MCF 10A (cell line): ENCODE results near the gene HOXC11. TPM values are rescaled to one million over a fixed set of nuclear protein-coding genes. Genes with fewer than 3 reads are reported as not detected.

Source experiments
- BruUV-seq: library from RNA; stranded (reverse); fragments of 400-500 nt; replicated peaks from 2 replicates; lab custom pipeline; 2021; lab: Mats Ljungman, UMichigan
- CTCF ChIA-PET: fragments of 300-600 bp; sonication (Branson Sonifier 250); formaldehyde crosslinking; extraction: SDS; loops from one replicate; lab custom pipeline; 2021; ENCODE audit warnings: antibody characterized with exemption, inconsistent platforms; lab: Yijun Ruan, JAX
- POLR2A ChIA-PET: fragments of 300-600, 350-650 bp; sonication (Branson Sonifier 250); formaldehyde crosslinking; extraction: SDS; loops from one replicate; lab custom pipeline; 2020; ENCODE audit warnings: antibody characterized with exemption, inconsistent platforms; lab: Yijun Ruan, JAX
- DNase-seq: peaks from one replicate; pipeline ENCODE4 v3.0.0-alpha.2; 2018; ENCODE audit not compliant: unreplicated experiment
- H3K27ac Mint-ChIP-seq: one replicate; pipeline ENCODE4 v1.8.0; 2022; ENCODE audit warnings: mild to moderate bottlenecking, low read depth, mixed read lengths; ENCODE audit not compliant: unreplicated experiment
- H3K27me3 Mint-ChIP-seq: one replicate; pipeline ENCODE4 v1.8.0; 2022; ENCODE audit warnings: mixed read lengths; ENCODE audit not compliant: insufficient read depth, unreplicated experiment
- H3K36me3 Mint-ChIP-seq: one replicate; pipeline ENCODE4 v1.8.0; 2022; ENCODE audit warnings: mild to moderate bottlenecking, moderate library complexity, mixed read lengths; ENCODE audit not compliant: insufficient read depth, unreplicated experiment
- H3K4me1 Mint-ChIP-seq: one replicate; pipeline ENCODE4 v1.8.0; 2022; ENCODE audit warnings: mixed read lengths; ENCODE audit not compliant: insufficient read depth, unreplicated experiment
- H3K4me3 Mint-ChIP-seq: one replicate; pipeline ENCODE4 v1.8.0; 2022; ENCODE audit warnings: mild to moderate bottlenecking, moderate library complexity, mixed read lengths; ENCODE audit not compliant: unreplicated experiment
- H3K9me3 Mint-ChIP-seq: one replicate; pipeline ENCODE4 v1.8.0; 2022; ENCODE audit warnings: mixed read lengths; ENCODE audit not compliant: unreplicated experiment
- CTCF ChIP-seq: fragments of 200-600 bp; IDR thresholded peaks from one replicate; pipeline ENCODE4 v1.8.0; 2022; ENCODE audit warnings: antibody characterized with exemption, mild to moderate bottlenecking; ENCODE audit not compliant: unreplicated experiment
- intact Hi-C: fragments of 100-400 bp; cut with micrococcal nuclease; formaldehyde crosslinking; loops from 2 replicates; pipeline ENCODE4 v1.14.1; 2022
- total RNA-seq: library from RNA; stranded (reverse); gene quantifications from 2 replicates; pipeline ENCODE4 v1.2.3, GENCODE V29; 2022

Gene HOXC11
- total RNA-seq, 1 experiment from 2014 or later: 1.2 TPM

GRCh38 chr12:53980802-53981496, 8.0 kb downstream of the HOXC11 start:
- BruUV-seq: no TSS peak
- Mint-ChIP-seq H3K9me3 (no peaks in the 10 kb centered on the region), H3K27ac (peak overlapping the region; percentile 41), H3K27me3 (no peaks in the 10 kb centered on the region), H3K4me3 (no peak overlapping the region), H3K4me1 (no peaks in the 10 kb centered on the region), H3K36me3 (no peaks in the 10 kb centered on the region)
- DNase-seq: no peak
- intact Hi-C loops: loop anchor here (10.0 kb wide), 1 partner anchor 186 kb away; no protein-coding TSS in a partner anchor
- TF ChIP-seq CTCF: no peak
- ChIA-PET POLR2A (no interaction called here), CTCF (interaction anchor here (0.5 to 1.5 kb wide), 3 partner anchors 47 to 234 kb away, joined by 3 to 6 read pairs (median 5); no protein-coding TSS in a partner anchor)

- H3K27ac Mint-ChIP-seq: peak overlapping the region; percentile 41
- ChIA-PET POLR2A (no interaction called here), CTCF (interaction anchor here (0.6 kb wide), 1 partner anchor 229 kb away, joined by 3 read pairs; no protein-coding TSS in a partner anchor)
- no peak for DNase-seq
- H3K27me3 Mint-ChIP-seq: no peaks in the 10 kb centered on the region
- H3K9me3 Mint-ChIP-seq: no peaks in the 10 kb centered on the region
- BruUV-seq: no TSS peak
- no peaks in the 10 kb centered on the region for H3K4me1 Mint-ChIP-seq
- no peak for TF ChIP-seq CTCF
- intact Hi-C loops: loop anchor here (10.0 kb wide), 1 partner anchor 187 kb away; no protein-coding TSS in a partner anchor
- H3K4me3 Mint-ChIP-seq: no peak overlapping the region
- H3K36me3 Mint-ChIP-seq: no peaks in the 10 kb centered on the region
Observed at GRCh38 chr12:53981634-53982565, 9.0 kb downstream of the HOXC11 start.

- H3K36me3 Mint-ChIP-seq: no peaks in the 10 kb centered on the region
- no peaks in the 10 kb centered on the region for H3K4me1 Mint-ChIP-seq
- BruUV-seq: no TSS peak
- ChIA-PET CTCF (interaction anchor here (0.6 kb wide), 1 partner anchor 230 kb away, joined by 3 read pairs; no protein-coding TSS in a partner anchor), POLR2A (no interaction called here)
- H3K27ac Mint-ChIP-seq: no peak overlapping the region
- H3K9me3 Mint-ChIP-seq: no peaks in the 10 kb centered on the region
- no peak overlapping the region for H3K4me3 Mint-ChIP-seq
- TF ChIP-seq CTCF: no peak
- no peaks in the 10 kb centered on the region for H3K27me3 Mint-ChIP-seq
- intact Hi-C loops: loop anchor here (10.0 kb wide), 1 partner anchor 188 kb away; no protein-coding TSS in a partner anchor
- DNase-seq: no peak
Observed at GRCh38 chr12:53982648-53983567, 10.0 kb downstream of the HOXC11 start.
